GM19328 (cell line): ENCODE measurements around the gene POC1B.
"Not testable (repeated sequence)": the region's sequence is repeated elsewhere in the genome, so short reads cannot be mapped to it uniquely, and the experiment has no call there.

ENCODE experiments used
- ATAC-seq: cut with Tn5 transposase; IDR thresholded peaks from one replicate; pipeline ENCODE4 v1.9.1; 2021; ENCODE audit warnings: mild to moderate bottlenecking, moderate library complexity; ENCODE audit not compliant: unreplicated experiment

The POC1B gene

DNA sequence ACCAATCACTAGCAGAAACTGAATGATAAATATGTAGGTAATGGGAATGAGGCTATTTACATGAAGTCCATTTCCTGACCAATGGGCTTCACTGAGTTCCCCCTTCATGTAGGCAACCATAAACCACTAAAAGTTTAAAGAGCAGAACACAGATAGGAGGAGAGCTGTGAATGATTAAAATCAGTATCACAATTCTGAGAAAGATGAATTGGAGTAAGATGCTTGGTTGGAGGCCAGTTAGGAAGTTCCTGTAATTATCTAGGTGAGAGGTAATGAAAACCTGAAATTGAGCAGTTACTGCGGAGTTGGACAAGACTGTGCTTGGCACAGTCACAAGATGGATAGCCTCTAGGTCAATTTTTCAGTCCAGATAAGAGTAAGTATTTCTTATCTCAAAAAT lies 57.8 kb downstream of the POC1B start:
- no peak for ATAC-seq

DNA sequence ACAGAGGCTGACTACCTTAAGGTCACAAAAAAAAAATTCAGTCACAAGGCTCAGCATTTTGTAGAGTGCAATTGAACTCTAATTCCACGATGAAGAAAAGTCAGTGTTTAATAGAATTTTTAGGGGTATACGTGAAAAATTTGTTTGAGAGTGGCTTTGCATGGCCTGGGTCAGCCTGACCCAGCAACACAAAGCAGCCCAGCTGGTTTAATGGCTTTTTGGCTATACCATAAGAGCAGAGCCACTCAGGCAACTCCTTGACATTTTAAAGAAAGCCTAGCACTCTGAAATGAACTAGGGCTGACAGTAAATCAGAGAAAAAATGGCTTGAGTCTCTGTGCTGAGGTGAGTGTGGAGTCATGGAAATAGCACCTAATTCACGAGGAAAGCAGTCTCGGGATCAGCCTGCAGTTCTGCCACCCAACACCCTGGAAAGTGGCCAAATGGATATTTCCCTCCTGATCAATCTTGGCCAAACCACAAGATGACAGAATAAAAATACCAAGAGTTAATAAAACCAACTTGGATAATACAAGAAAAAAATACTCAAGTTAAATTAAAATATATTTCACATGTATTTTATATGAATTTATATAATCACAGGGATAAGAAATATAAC lies 60.8 kb downstream of the POC1B start:
- no peak for ATAC-seq

DNA sequence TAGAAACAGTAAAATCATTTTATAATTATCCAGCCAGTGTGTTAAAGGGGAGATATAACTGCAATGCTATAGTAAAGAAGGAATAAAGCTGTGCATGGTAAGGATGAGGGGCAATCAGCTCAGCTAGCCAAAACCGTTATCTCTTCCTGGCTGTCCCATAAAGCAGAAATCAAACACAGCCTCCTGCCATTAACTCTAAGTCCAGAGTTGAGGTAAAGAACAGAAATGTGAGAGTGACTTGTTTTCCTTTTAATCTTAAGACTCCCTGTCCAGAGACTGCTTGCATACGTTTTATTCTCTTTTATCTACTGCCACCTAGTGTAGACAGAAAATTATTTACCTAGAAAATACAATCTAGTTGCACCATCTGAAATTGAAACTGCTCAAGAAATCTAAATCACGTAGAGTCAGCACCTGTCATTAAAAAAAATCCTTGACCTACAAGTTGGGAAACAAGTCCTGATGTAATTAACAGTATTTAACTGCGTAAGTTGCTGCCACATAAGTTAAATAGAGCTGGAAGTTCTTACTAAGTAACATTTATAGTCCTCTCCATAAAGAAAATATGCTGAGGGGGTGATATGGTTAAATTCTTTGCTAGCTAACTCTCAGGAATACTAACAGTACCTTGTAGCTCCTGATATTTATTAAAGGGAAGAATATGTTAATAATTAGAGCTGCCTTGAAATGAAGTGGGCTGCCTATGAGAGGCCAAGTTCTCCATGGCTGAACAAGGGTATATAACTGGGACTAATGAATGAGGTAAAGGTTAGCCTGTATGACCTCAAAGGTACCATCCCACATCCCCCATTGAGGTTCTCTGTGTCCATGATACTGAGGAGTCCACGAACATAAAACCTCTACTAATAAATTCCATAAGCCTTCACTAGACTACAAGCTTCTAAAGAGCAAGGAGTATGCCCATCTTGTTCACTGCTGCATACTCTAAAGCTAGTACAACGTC lies 63.9 kb downstream of the POC1B start:
- peak; percentile 88 for ATAC-seq

DNA sequence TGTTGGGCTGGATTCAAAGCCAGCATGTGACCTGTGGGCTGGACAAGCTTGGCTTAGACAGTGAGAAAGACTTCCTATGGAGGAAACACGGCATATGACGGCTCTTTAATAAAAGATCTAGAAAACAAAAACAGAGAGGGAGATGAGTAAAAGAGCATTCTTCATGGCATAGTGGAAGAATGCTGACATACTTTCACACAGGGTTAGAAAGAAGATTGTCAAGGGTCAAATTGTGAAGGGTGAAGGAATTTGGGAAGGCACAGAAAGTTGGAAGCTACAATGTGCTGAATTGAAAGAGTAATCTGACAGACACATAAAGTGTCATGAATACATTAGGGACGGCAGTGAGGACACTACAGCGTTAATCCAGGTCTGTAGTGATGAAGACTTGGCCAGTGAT lies 64.7 kb downstream of the POC1B start:
- ATAC-seq = no peak

DNA sequence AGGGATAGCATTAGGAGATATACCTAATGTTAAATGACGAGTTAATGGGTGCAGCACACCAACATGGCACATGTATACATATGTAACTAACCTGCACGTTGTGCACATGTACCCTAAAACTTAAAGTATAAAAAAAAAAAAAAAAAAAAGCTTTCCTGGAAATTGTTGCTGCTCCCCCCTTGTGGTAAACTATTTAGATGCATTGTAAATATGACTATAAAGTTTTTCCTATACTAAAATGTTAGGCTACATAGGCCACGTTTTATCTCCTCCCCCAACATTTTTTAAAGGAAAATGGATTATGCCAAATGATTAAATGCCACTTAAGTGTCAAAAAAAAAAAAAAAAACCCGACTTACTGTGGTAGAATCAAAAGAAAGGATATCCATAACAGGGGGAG lies 66.6 kb downstream of the POC1B start:
- ATAC-seq = not testable (repeated sequence)

DNA sequence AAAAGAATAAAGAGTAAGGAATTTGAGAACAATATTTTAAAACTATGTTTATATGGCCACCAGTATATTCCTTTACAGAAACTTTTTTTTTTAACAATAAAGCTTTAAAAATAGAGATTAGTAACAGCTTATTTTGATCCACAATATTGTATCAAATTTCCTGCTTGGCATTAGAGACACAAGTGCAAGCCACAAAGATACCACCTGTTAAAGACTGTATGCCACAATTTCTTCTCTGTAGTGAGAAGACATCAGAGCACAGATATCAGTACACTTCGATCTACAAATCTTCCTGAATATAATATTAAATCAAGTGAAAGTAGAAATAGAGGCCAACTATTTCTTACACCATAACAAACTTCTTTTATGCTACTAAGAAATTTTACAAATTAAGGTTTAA lies 69.3 kb downstream of the POC1B start:
- no peak for ATAC-seq

DNA sequence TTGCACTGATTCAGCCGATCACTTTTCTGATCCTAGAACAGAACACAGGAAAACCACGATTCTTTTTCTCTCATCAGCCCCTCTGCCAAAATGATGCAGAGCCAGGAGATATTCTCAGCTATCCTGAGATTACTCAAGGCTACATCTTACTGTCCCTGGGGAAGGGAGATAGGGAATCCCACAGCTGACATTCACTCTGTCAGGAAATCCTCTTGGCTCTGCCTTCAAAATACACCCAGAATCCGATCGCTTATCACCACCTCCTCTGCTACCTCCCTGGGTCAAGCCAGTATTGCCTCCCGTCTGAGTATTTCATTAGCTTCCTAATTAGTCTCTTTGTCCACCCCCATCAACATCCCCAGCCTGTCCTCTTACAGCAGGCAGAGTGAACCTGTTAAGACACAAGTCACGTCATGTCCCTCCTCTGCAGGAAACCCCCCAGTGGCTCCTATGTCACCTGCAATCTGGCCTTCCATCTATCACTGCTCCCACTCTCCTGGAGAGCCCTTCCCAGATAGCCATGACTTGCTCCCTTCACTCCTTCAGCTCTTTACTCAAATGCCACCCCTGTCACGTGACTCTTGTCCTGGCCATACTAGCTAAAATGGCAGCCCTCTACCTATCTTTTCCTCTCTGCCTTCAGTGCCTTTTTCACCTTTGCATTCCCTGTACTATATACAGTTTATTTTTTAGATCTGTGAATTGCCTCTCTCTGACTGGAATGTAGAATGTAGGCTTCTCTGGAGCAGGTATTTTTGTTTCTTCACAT lies 71.6 kb downstream of the POC1B start:
- ATAC-seq = no peak

DNA sequence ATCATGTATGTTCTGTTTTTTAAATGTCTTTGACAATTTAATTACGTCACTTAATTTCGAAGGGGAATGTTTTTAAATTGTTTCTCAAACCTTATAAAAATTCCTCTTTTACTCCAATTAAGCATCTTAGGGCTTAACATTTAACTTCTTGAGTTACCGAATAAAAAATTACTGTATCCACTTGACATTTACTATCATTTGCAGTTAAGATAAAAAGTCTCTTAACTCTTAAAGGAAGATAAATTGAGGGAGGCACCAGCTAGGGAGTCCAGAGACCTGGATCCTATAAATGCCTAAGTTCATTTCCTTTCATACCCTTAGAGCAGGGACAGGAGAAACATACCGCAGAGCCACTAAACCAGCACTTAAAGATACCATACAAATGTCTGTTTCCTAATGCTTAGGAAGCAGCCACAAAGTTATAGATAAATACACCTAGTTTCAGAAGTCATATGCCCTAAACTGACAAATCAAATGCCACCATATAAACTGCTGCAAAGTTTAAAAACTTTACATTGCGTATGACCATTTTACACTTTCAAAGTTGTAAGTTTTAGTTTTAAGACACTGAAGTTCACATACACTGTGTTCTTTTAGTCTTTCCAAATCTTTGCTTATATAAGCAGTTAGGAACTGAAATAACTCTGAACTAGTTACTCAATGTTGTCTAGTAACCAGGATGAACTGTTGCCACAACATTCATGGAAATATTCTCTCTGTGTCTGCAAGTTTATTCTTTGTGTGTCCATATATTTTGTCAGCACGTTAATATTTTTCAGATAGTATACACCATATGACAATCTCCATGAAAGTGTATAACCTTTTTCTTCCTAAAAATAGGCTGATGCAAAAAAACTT lies 72.5 kb downstream of the POC1B start:
- no peak for ATAC-seq

DNA sequence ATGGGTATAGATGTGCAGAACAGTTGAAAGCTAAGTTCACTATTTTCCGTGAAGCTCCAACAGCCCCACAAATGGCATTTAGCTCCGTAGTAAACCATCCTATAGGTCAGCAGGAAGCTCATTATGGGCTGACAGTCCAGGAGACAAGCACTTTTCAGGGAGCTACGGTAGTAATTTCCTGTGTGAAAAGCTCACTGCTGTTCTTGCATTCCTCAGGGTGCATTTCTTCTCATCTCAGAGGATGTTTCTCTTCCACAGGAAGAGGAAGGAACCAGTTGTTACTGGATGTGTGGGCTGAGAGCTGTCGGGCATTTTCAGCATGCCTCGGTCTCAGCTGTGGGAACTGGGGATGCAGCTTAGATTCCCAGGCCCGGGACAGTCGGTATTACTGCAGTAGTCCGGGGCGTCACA lies 74.0 kb downstream of the POC1B start:
- ATAC-seq = no peak

DNA sequence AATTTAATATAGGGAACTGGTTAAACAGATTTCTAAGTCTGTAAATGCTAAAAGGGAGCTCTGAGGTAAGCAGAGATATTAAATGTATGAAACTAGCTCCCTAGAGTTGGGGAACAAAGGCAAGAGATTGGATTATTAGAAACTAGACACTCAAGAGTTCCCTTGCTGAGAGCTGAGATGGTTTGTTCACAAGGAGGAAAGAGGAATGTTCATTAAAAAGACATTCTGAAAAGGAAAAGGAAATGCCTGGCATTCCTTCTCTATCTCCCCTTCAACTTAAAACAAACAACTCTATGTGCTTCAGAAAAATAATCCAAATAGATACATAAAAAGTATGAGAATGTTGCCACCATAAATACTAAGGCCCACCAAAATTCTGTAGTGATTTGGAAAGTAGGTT lies 74.9 kb downstream of the POC1B start:
- ATAC-seq = no peak

DNA sequence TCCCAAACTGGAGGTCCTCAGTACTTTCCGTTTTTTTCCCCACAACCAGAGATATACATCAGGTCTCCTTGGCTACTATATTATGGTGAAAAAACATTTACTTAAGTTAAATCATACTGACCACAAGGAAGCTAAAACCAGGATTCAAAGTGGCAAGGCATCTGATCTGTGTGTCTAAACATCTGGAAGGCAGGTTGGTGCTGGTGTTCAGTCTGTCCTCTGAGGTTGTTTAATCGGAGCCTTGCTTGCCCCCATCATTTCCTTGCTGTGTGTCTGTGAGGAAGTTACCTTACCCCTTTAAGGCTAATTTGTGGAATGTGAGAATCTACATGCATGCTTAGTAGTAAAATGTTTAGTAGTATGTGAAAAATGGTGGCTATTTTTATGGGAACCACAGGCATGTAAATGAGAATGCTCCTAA lies 76.9 kb downstream of the POC1B start:
- ATAC-seq = no peak

DNA sequence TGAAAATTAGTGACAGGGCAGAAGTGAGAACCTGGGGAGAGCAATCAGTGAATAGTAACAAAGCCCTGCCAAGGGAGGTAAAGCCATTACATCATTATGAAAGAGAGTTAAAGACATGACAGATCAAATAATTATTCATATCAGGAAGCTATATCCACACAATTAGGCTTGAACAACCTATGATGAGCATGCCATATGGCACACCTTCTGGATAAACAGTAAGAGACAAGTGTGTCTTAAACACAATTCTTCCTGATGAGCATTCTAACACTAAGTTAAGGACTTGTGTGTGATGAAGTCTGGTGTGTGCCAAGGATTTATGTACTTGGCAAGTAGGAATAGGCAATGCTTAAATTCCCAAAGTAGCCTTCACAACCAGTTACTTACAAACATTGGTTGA lies 77.3 kb downstream of the POC1B start:
- no peak for ATAC-seq

DNA sequence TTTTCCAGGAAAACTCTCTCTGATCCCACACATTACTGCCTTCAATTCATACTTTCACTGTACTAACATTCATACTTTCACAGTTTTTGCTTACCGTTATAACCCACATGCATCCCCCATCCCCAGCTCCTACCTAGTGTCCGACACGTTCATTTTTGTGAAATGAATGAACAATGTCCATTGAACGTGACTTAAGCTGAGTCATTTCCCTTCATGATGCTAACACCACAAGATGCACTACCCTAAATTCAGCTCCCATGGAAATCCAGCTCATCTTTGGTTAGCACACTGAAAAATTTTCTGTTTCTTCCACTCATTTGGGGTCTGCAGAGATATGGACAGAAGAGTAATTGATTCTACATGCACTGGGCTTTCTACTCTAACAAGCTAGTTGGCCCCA lies 85.9 kb downstream of the POC1B start:
- ATAC-seq = no peak

DNA sequence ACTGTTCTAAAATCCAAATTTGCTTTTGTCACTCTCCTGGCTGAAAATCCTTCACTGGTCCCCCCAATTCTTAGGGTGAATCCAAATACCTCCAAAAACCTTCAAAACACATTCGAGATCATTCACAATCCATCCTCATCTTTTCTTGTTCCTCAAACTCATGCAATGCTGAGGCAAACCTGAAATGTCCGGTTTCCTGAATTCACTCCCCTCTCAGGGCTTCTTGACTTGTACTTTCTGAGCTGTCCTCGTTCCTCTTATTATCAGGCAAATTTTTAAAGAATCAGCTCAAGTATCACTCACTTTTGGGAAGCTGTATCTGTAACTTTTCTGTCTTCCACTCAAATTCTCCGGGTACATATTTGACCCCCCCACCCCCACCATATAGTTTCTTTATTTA lies 88.6 kb downstream of the POC1B start:
- ATAC-seq = no peak

DNA sequence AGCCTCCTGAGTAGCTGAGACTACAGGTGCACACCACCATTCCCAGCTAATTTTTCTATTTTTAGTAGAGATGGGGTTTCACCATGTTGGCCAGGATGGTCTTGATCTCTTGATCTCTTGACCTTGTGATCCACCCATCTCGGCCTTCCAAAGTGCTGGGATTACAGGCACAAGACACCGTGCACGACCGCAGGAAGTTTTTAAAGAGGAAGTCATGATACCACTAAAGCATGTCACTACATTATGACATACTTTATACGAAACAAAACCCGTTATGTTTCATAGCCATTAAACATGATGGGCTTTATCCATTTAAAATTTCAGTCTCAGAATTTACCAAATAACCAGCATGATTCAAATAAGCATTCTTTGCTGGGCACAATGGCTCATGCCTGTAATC lies 89.8 kb downstream of the POC1B start:
- ATAC-seq = no peak

DNA sequence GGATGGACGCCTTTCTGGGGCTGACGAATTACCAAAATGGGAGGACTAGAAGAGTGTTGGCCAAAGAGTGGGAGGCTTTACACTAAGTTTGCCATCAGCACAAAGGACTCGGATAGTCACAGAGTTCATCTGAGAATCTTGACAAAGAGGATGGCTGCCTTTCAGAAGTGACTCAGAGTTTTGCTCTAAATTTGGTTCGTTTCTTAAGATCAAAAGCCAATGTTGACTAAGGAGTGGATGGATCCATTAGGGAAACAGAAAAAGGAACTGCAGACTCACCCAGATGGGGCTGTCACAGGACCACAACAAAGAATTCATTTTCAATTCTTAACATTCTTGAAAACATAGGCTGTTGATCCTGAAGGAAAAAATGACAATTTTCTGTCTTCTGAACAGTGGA lies 92.2 kb downstream of the POC1B start:
- no peak for ATAC-seq

DNA sequence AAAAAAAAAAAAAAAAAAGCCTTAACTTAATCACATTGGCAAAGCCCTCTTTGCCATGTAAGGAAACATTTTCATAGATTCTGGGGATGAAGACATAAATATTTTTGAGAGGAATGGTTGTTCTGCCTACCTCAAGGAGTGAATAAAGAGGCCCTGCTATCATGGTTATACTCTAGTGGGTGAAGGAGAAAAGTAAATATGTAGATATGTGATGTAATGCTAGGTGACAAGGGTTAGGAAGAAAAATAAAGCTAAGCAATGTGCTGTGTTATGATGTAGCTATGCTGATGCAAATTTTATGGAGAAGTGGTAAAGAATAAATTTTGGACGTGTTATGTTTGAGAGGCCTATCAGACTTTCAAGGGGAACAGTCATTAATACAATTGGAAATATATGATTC lies 93.5 kb downstream of the POC1B start:
- ATAC-seq = no peak

DNA sequence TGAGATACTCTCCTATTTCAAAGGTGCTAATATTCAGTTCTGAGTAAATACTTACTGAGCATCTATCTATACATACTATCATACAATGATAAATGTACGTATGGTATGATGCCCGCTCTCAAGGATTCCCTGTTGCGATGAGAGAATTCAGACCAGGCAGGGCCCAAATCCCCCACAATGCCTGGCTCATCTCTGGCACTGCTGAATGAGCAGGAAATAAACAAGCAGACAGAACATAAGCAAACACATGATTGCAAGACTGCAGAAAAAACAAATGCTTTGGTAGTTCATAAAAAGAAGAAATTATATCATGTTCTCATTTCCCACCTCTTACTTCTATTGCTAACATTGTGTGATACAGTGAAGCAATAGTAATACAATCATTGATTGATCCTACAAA lies 96.3 kb downstream of the POC1B start:
- no peak for ATAC-seq

DNA sequence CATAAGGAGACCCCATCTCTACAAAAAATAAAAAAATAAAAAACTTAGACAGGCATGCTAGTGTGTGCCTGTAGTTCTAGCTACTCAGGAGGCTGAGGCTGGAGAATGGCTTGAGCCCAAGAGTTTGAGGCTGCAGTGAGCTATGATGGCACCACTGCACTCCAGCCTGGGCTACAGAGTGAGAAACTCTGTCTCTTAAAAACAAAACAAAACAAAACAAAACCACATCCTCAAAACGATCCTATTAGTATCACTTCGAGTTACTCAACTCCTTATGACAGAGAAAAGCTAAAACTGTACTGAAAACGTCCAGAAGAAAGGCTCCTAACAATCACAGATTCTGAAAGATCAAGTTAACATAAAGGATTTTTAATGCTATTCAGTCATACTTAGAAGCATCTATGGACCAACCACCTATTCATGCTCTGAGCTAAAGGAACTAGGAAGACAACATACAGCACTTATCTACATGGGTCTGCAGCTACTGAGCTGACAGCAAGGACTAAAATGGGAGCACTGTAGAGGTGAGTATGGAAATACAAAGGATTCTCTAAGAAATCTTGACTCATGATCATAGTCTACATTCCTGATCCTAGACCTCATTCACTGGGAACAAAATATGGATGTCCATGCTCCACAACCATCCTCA lies 98.2 kb downstream of the POC1B start:
- ATAC-seq = peak; percentile 98

DNA sequence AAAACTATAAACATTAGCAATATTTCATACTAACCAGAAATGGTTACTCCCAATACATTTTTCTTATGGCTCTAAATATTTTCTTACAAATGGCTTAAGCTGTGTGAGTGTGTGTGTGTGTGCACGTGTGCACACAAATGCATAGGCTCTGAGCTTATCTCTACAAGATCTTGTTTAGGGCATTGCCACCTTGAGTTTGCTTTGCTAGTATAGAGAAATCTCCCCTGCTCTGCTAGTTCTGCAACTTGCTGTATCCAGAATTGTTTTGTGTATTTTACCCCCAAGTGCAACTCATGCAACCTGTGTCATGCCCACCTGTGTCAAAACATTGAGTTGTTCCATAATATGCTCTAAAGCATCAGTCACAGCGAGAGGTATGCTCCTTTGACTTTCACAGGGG lies 101.0 kb downstream of the POC1B start:
- no peak for ATAC-seq
